ENCODE results near the gene TUBGCP6. TPM values are rescaled to one million over a fixed set of nuclear protein-coding genes. Genes with fewer than 3 reads are reported as not detected.

Gene TUBGCP6
- total RNA-seq, 1 donor from 2014 or later, result 16.9 TPM

DNA sequence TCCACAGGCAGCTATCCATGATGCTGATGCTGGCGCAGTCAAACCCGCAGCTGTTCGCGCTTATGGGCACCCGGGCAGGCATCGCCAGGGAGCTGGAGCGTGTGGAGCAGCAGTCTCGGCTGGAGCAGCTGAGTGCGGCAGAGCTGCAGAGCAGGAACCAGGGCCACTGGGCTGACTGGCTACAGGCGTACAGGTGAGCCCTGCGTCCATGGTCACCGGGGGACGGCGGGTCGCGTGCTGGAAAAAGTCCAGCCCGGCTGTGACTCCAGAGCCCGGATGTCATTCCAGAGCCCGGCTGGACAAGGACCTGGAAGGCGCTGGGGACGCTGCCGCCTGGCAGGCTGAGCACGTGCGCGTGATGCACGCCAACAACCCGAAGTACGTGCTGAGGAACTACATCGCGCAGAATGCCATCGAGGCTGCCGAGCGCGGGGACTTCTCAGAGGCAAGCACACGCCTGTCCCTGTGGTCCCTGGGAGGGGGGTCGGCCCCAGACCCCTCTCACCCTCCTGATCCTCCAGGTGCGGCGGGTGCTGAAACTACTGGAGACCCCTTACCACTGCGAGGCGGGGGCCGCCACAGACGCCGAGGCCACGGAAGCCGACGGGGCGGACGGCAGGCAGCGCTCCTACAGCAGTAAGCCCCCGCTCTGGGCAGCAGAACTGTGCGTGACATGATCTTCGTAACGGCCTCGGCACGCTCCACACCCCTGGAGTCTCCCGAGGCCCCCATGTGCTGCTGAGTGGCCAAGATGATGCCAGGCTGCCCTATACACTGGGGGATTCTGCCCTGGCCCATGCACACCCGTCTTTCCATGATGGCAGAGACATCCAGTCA is 27.9 kb downstream of the TUBGCP6 start:
- H3K27me3 ChIP-seq, result no peaks in the 10 kb centered on the region
- no peaks in the 10 kb centered on the region for H3K9me3 Mint-ChIP-seq
- H3K4me3 Mint-ChIP-seq, result no peak overlapping the region
- no peak for TF ChIP-seq EZH2phosphoT487 (IDR thresholded peaks at IDR 0.05)
- no peak for TF ChIP-seq CTCF (IDR thresholded peaks at IDR 0.05)
- TF ChIP-seq EZH2 (IDR thresholded peaks at IDR 0.05), result no peak
- peaks cover 2% of the 10 kb centered on the region for H3K27me3 Mint-ChIP-seq (ENCODE audit: insufficient read depth, low read depth)
- H3K4me3 ChIP-seq, result no peak overlapping the region
- peaks cover 22% of the 10 kb centered on the region for H3K36me3 Mint-ChIP-seq
- no peak overlapping the region for H3K27ac ChIP-seq
- H3K4me1 Mint-ChIP-seq, result no peaks in the 10 kb centered on the region
- no peak for DNase-seq (ENCODE audit: low spot score)
- H2AFZ ChIP-seq (replicated peaks), result no peak overlapping the region
- H3F3A ChIP-seq (ENCODE audit: low read depth), result peaks cover 4% of the 10 kb centered on the region
- H3K4me1 ChIP-seq, result no peaks in the 10 kb centered on the region
- no peaks in the 10 kb centered on the region for H3K9me3 ChIP-seq (ENCODE audit: low read depth)
- H3K36me3 ChIP-seq, result no peaks in the 10 kb centered on the region
- no peak overlapping the region for H3K27ac Mint-ChIP-seq
- peaks cover 13% of the 10 kb centered on the region for H3K79me2 ChIP-seq (ENCODE audit: low read depth)
- no peak overlapping the region for H3K4me2 ChIP-seq
- H3K9ac ChIP-seq, result no peak overlapping the region
- H4K20me1 ChIP-seq (ENCODE audit: low read depth), result no peaks in the 10 kb centered on the region

GRCh38 chr22:50216055-50216683 is 28.7 kb downstream of the TUBGCP6 start:
- TF ChIP-seq EZH2 (IDR thresholded peaks at IDR 0.05) (no peak), EZH2phosphoT487 (IDR thresholded peaks at IDR 0.05) (no peak), CTCF (IDR thresholded peaks at IDR 0.05) (no peak)
- Histone ChIP-seq H3K9me3 (ENCODE audit: low read depth) (no peaks in the 10 kb centered on the region), H4K20me1 (ENCODE audit: low read depth) (no peaks in the 10 kb centered on the region), H3K4me2 (no peak overlapping the region), H3K4me1 (no peaks in the 10 kb centered on the region), H2AFZ (replicated peaks) (no peak overlapping the region), H3K79me2 (ENCODE audit: low read depth) (peaks cover 13% of the 10 kb centered on the region), H3K27ac (no peak overlapping the region), H3K27me3 (no peaks in the 10 kb centered on the region), H3K9ac (no peak overlapping the region), H3F3A (ENCODE audit: low read depth) (peaks cover 4% of the 10 kb centered on the region), H3K4me3 (no peak overlapping the region), H3K36me3 (no peaks in the 10 kb centered on the region)
- H3K4me3 Mint-ChIP-seq, result no peak overlapping the region
- no peaks in the 10 kb centered on the region for H3K9me3 Mint-ChIP-seq
- H3K27ac Mint-ChIP-seq, result no peak overlapping the region
- no peaks in the 10 kb centered on the region for H3K4me1 Mint-ChIP-seq
- DNase-seq (ENCODE audit: low spot score), result no peak
- H3K36me3 Mint-ChIP-seq, result peaks cover 25% of the 10 kb centered on the region
- H3K27me3 Mint-ChIP-seq (ENCODE audit: insufficient read depth, low read depth), result peaks cover 2% of the 10 kb centered on the region

GRCh38 chr22:50215297-50216054 is 29.3 kb downstream of the TUBGCP6 start:
- DNase-seq (ENCODE audit: low spot score), result no peak
- H4K20me1 ChIP-seq (ENCODE audit: low read depth), result no peaks in the 10 kb centered on the region
- H3K27ac Mint-ChIP-seq, result no peak overlapping the region
- H3K79me2 ChIP-seq (ENCODE audit: low read depth), result peaks cover 13% of the 10 kb centered on the region
- H3K36me3 Mint-ChIP-seq, result peaks cover 29% of the 10 kb centered on the region
- H3K4me2 ChIP-seq, result no peak overlapping the region
- H3K4me3 Mint-ChIP-seq, result no peak overlapping the region
- H3K4me1 Mint-ChIP-seq, result no peaks in the 10 kb centered on the region
- no peak overlapping the region for H2AFZ ChIP-seq (replicated peaks)
- H3K4me3 ChIP-seq, result no peak overlapping the region
- H3K27ac ChIP-seq, result no peak overlapping the region
- H3K4me1 ChIP-seq, result no peaks in the 10 kb centered on the region
- no peaks in the 10 kb centered on the region for H3K36me3 ChIP-seq
- H3K27me3 ChIP-seq, result no peaks in the 10 kb centered on the region
- H3K27me3 Mint-ChIP-seq (ENCODE audit: insufficient read depth, low read depth), result peaks cover 2% of the 10 kb centered on the region
- H3K9me3 Mint-ChIP-seq, result no peaks in the 10 kb centered on the region
- H3F3A ChIP-seq (ENCODE audit: low read depth), result peaks cover 4% of the 10 kb centered on the region
- H3K9ac ChIP-seq, result no peak overlapping the region
- no peaks in the 10 kb centered on the region for H3K9me3 ChIP-seq (ENCODE audit: low read depth)
- TF ChIP-seq CTCF (IDR thresholded peaks at IDR 0.05) (no peak), EZH2 (IDR thresholded peaks at IDR 0.05) (no peak), EZH2phosphoT487 (IDR thresholded peaks at IDR 0.05) (no peak)

Data from neural progenitor cell (in vitro differentiated cells).